ENCODE measurements around the gene SIGLEC15.
"Not testable (repeated sequence)": the region's sequence is repeated elsewhere in the genome, so short reads cannot be mapped to it uniquely, and the experiment has no call there.

Gene SIGLEC15

DNA sequence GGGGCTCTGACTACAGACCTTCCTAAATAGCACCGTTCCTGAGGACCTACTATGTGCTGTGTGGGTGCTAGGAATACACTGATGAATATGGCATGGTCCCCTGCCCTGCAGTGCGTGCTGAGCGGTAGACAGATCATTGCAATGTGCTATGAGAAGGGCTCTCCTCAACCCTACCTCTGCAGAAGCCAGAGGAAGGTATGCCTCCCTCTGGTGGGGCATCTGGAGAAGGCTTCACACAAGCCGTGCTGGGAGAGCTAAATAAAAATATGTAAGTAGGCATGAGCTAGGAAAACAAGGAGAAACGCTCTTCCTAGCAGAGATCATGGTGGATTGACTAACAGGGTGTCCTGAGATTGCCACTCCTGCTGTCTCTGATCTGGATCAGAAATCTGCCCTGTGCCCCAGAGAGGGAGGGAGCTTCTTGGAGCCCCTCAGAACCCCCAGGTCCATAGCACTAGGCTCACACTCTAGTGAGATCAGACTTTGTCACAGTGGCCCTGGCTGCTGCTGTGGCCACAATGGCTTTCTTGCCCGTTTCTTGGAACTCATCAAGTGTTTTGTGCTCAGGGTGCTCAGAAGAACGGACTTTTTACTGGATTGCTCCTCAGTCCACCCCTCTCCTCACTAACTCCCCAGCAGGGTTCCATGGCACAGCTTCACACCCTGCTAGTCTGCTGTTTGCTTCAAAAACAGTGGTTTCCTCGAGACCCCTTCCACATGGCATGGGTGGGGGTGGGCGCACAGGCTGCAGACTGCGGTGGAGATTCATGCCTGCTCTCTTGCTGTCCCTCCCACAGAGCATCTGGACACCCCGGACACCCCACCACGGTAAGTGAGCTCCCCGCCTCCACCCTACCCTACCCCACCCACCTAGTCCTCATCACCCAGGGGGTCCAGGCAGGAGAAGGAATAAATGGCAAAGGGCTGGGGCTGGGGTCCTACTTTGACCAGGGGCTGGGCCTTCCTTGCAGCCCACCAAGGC lies 14.2 kb downstream of the SIGLEC15 start:
- peak; percentile 75 for DNase-seq
- in situ Hi-C loops (cut with HindIII; ENCODE audit: low pct_ligation_motif_present, low pct_unique_long_range_greater_than_20kb, low sequenced_read_pairs): no loop called here

- no peak for DNase-seq
- in situ Hi-C loops (cut with HindIII; ENCODE audit: low pct_ligation_motif_present, low pct_unique_long_range_greater_than_20kb, low sequenced_read_pairs): no loop called here
Measured at GRCh38 chr18:45841060-45841764, 15.7 kb downstream of the SIGLEC15 start.

GRCh38 chr18:45841765-45842442 lies 16.4 kb downstream of the SIGLEC15 start:
- in situ Hi-C loops (cut with HindIII; ENCODE audit: low pct_ligation_motif_present, low pct_unique_long_range_greater_than_20kb, low sequenced_read_pairs): no loop called here
- DNase-seq: no peak

DNA sequence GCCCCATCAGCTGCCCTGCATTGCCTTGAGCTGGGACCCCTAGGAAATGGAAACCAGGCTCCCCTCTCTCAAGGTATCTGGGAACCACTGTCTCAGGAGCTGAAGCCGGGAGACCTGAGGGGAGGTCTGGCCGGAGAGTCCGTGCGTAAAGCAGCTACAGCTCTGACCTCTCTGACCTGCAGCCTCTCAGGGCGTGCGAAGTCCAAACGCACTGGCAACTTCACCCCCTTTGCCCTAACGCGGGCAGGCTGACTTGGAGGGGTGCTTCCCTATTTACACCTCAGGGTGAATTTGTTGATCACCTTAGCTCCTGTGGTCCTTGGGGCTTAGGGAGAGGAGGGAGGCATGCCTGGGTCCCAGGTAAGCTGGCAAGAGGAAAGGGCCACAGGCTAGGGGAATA lies 17.5 kb downstream of the SIGLEC15 start:
- DNase-seq: no peak
- in situ Hi-C loops (cut with HindIII; ENCODE audit: low pct_ligation_motif_present, low pct_unique_long_range_greater_than_20kb, low sequenced_read_pairs): no loop called here

DNA sequence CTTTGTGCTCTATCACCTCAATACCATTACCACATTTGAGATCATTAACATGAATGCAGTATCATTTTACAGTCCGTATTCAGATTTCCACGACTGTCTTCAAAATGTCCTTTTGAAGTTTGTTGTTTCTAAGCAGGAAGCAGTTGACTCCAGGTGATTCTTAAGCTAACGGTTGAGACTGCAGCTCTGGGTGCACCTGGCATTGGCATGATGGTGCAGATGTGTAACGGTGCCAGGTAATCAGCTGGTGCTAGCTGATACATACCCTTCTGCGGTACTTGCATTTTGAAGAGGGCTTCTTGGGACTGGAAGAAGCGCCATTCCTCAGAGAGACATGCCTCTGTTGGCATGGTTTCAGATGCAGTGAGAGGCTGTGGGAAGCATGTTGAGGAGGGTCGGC lies 19.5 kb downstream of the SIGLEC15 start:
- in situ Hi-C loops (cut with HindIII; ENCODE audit: low pct_ligation_motif_present, low pct_unique_long_range_greater_than_20kb, low sequenced_read_pairs): no loop called here

DNA sequence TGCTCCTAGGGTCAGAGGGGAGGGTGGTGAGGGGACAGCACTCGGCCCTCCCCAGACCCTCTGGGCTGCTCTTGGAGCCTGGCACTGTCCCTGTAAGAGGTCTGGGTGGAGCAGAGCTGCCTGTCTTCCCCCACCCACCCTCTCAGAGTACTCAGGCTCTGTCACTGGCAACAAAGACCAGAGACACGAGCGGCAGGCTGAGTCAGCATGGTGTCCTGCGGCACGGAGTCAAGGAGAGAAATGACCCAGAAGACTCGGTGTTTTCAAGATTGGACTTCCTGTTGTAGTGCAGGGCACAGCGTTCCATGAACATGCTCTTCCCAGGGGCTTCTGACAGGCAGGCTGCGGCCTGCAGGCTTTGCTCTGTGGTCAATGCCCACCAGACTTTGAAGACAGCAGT lies 19.9 kb downstream of the SIGLEC15 start:
- DNase-seq: no peak
- in situ Hi-C loops (cut with HindIII; ENCODE audit: low pct_ligation_motif_present, low pct_unique_long_range_greater_than_20kb, low sequenced_read_pairs): no loop called here

More for the DNA sequence above, 19.5 kb downstream of the SIGLEC15 start:
- no peak for DNase-seq

- in situ Hi-C loops (cut with HindIII; ENCODE audit: low pct_ligation_motif_present, low pct_unique_long_range_greater_than_20kb, low sequenced_read_pairs): no loop called here
- no peak for DNase-seq
Measured at GRCh38 chr18:45847119-45847518, 21.6 kb downstream of the SIGLEC15 start.

DNA sequence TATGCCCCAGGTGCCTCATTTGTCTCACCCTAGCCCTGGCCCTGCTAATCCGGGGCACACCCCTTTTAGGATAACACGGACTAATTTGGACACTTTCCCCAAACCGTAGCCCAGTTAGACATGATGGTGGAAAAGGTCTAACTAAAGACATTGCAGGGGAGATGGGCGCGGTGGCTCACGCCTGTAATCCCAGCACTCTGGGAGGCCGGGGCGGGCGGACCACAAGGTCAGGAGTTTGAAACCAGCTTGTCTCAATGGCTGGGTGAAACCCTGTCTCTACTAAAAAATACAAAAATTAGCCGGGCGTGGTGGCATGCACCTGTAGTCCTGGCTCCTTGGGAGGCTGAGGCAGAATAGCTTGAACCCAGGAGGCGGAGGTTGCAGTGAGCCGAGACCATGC lies 23.2 kb downstream of the SIGLEC15 start:
- in situ Hi-C loops (cut with HindIII; ENCODE audit: low pct_ligation_motif_present, low pct_unique_long_range_greater_than_20kb, low sequenced_read_pairs): not testable (repeated sequence)

GRCh38 chr18:45849529-45849928 lies 24.1 kb downstream of the SIGLEC15 start:
- in situ Hi-C loops (cut with HindIII; ENCODE audit: low pct_ligation_motif_present, low pct_unique_long_range_greater_than_20kb, low sequenced_read_pairs): no loop called here
- DNase-seq: no peak

More for the DNA sequence above, 23.2 kb downstream of the SIGLEC15 start:
- DNase-seq: not testable (repeated sequence)

- in situ Hi-C loops (cut with HindIII; ENCODE audit: low pct_ligation_motif_present, low pct_unique_long_range_greater_than_20kb, low sequenced_read_pairs): no loop called here
- DNase-seq: peak; percentile 64
Measured at GRCh38 chr18:45850021-45850420, 24.5 kb downstream of the SIGLEC15 start.

DNA sequence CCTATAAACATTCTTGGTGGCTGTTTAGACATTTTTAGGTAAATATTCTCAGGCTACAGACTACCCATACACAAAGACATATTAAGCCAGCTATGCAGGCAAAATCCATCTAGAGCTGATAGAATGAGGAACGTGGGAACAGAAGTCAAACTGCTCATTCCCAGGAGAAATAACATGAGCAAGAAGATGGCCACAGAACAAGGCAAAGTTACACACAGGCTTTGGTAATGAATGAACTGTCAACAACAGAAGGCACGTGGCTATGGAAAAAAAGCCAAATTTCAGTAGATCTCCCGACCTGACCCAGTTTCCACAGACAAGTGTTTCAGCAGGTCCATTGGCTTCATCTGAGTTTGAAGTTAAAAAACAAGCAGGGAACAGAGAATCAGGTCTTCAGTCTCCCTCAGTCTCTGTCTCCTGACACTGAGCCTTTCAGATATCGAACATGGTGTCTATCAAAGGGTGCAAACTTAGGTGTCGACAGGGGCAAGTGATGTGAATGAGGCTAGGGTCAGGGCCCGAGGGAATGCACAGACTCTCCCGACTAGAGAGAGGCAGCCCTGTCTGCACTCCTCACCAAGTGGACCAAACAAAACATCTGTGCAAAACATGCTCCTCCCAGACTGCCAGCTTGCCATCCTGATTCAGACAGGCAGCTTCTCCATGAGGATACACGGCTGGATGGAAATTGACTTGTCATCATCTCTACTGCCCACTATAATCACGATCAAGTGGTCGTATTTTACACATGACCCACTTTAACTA lies 25.9 kb downstream of the SIGLEC15 start:
- in situ Hi-C loops (cut with HindIII; ENCODE audit: low pct_ligation_motif_present, low pct_unique_long_range_greater_than_20kb, low sequenced_read_pairs): no loop called here
- DNase-seq: no peak

DNA sequence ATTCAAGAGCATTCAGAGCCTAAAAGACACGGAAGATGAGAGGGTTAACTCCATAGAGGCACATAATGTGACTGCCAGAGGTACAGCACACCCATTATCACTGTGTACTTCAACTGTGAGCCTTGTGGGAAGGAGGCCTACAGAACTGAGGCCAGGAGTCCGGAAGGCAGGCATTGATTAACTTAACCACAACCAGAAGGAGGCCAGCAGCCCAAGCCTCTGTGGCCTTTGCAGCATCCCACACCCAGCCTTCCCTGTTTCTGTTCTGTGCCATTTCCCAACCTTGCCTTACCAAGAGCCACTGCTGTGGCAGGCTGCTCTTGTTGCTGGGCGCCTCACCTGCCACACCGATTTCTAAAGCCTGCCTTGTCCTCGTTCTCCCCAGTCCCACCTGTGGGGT lies 27.2 kb downstream of the SIGLEC15 start:
- in situ Hi-C loops (cut with HindIII; ENCODE audit: low pct_ligation_motif_present, low pct_unique_long_range_greater_than_20kb, low sequenced_read_pairs): no loop called here
- peak; percentile 36 for DNase-seq

DNA sequence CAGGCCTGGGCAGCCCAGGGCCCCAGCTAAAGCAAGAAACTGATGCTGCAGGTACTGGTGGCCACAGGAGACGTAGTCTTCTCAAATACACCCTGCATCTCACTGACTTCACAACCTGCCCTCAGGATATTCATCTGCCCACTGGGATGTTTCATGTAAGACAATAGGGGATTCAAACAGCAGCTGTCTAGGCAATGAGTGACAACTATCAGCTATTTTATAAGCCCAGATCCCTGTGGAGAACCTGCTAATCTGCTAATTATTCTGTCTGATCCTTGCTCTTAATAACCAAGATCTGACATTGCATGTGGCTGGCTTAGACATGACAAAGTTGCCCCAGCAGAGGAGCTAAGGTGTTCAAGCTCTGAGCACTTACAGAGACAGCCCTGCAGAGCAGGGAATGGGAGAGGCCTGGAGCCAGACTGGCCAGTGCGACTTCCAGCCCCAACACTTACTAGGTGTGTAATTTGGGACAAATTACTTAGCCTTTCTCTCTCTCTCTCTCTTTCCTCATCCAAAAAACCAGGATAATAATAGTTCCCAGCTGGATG lies 28.6 kb downstream of the SIGLEC15 start:
- no peak for DNase-seq
- in situ Hi-C loops (cut with HindIII; ENCODE audit: low pct_ligation_motif_present, low pct_unique_long_range_greater_than_20kb, low sequenced_read_pairs): no loop called here

DNA sequence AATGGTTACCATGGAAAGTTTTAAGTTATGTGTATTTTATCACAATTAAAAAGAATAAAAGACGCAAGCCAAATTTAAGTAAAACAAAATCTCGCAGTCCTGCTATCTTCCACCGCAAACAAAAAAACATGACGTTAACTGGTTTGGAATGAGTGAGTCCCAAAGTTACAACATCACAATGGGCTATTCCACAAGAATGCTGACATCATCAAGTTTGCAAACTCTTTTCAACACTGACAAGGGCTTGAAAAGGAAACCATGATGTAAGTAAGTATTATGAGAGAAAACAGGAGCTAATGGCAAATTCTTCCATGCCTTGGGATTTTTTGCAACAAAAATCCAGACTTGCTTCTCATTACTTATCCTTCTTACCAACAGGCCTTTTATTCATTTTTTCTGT lies 31.1 kb downstream of the SIGLEC15 start:
- in situ Hi-C loops (cut with HindIII; ENCODE audit: low pct_ligation_motif_present, low pct_unique_long_range_greater_than_20kb, low sequenced_read_pairs): no loop called here
- DNase-seq: no peak

DNA sequence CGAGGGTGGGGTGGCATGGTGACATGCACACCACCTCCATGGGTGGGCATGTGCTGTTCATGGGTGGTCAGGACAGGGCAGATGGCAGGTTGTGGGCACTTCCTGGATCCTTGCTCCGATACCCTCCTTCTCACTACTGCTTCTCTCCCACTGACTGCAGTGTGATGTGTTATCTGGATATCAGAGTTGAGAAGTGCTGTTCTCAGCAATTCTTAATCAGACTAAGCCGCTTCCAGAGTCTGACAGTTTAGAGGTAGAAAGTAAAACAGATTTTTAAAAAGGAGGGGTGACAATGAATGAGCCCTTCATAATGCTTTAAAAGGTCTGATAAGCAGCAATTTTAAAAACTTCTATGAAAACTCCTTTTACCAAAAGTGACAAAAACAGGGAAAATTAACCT lies 33.9 kb downstream of the SIGLEC15 start:
- in situ Hi-C loops (cut with HindIII; ENCODE audit: low pct_ligation_motif_present, low pct_unique_long_range_greater_than_20kb, low sequenced_read_pairs): no loop called here
- DNase-seq: no peak

DNA sequence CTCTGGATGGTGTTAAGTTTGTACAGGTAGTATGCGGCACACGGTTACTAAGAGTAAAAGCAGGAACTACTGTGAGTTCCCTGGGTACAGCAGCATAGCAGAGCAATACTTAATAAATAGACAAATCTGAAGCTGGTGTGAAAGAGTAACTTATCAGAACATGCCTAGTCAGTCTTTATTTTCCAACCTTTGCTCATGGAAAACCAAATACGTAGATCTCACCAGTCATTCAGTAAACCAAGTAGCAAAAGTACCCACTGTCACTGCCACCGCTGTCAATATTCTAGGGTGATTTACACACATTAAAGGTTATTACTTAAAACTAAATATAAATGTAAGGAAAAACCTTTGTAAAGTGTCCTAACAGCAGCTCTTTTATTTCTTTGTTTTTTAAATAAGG lies 35.0 kb downstream of the SIGLEC15 start:
- DNase-seq: no peak
- in situ Hi-C loops (cut with HindIII; ENCODE audit: low pct_ligation_motif_present, low pct_unique_long_range_greater_than_20kb, low sequenced_read_pairs): no loop called here

GRCh38 chr18:45860971-45861370 lies 35.5 kb downstream of the SIGLEC15 start:
- no peak for DNase-seq
- in situ Hi-C loops (cut with HindIII; ENCODE audit: low pct_ligation_motif_present, low pct_unique_long_range_greater_than_20kb, low sequenced_read_pairs): no loop called here

DNA sequence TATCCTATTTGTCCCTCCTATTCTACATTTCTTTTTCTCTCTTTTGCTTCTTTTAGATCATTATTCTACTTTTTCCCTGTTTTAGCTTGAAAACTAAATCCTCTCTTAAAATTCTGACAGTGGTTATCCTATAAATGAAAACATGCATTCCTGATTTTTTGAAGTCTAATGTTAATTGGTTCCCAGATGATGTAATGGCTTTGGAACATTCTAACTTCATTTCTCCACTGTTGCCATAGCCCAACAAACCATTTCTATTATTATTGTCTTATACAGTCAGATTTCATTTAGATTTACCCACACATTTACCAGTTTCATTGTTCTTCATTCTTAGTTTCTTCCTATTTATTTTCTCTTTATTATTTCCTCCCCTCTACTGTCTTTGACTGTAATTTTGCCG lies 36.5 kb downstream of the SIGLEC15 start:
- in situ Hi-C loops (cut with HindIII; ENCODE audit: low pct_ligation_motif_present, low pct_unique_long_range_greater_than_20kb, low sequenced_read_pairs): no loop called here
- DNase-seq: no peak
